Activated CD8-positive, alpha-beta memory T cell treated with anti-CD3 and anti-CD28 coated beads, Interleukin-2, amount 50 U/mL, for 1 hour (primary cell): Measurements from ENCODE around the gene SLC51B.
"Not testable (repeated sequence)": the region's sequence is repeated elsewhere in the genome, so short reads cannot be mapped to it uniquely, and the experiment has no call there.

ENCODE experiments used
- DNase-seq: peaks from one replicate; pipeline ENCODE4 v3.0.0-alpha.2; 2020; ENCODE audit errors: extremely low read depth

The SLC51B gene

DNA sequence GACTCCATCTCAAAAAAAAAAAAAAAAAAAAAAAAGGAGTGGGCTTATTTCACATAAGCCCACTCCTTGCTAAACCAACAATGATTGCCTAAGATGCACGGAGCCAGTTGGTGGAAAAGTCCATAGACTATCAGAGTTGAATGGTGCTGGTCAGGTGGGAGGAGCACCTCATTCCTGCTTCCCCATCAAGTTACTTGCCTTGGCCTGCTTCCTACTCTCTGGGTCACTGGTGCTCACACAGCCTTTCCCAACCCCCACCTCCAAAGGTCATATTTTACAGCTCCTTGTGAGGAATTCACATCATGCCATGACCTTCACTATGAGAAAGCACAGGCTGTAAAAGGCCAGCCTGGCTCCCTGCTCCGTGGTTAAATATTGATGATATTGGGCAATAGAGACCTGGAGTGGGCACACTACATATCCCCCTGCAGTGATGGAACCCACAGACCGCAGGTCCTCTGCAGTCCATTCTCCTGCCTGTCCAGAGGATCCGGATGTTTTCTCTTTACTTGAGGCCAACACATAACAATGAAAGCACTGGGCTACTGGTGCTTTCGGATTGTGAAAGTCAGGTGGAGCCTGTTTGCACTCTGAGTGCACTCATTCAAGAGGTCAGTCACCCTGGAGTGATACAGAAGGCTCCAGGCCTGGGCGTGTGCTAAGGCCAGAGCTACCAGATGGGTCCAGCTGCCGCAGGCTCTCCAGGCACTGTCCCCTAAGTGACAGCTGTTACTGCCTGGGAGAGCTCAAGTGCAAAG is at the start of gene SLC51B:
TSS of gene SLC51B (plus strand) at position 664 of the 758 bp plus-strand sequence. CDS start 4,618 bp downstream, outside the sequence.
- no peak for DNase-seq

GRCh38 chr15:64997066-64997465 is 48.1 kb upstream of the SLC51B start:
- no peak for DNase-seq

- no peak for DNase-seq
These were observed 47.3 kb upstream of the SLC51B start for GRCh38 chr15:64997745-64998375.

GRCh38 chr15:65004993-65005392 is 40.2 kb upstream of the SLC51B start:
- no peak for DNase-seq

GRCh38 chr15:65006876-65007275 is 38.3 kb upstream of the SLC51B start:
- DNase-seq, result no peak

GRCh38 chr15:65008983-65009382 is 36.2 kb upstream of the SLC51B start:
- DNase-seq, result no peak

- not testable (repeated sequence) for DNase-seq
These were observed 34.0 kb upstream of the SLC51B start for GRCh38 chr15:65011198-65011597.

GRCh38 chr15:65020419-65020818 is 24.8 kb upstream of the SLC51B start:
- DNase-seq, result no peak

GRCh38 chr15:65021488-65021887 is 23.7 kb upstream of the SLC51B start:
- no peak for DNase-seq

GRCh38 chr15:65026756-65027155 is 18.4 kb upstream of the SLC51B start:
- no peak for DNase-seq

DNA sequence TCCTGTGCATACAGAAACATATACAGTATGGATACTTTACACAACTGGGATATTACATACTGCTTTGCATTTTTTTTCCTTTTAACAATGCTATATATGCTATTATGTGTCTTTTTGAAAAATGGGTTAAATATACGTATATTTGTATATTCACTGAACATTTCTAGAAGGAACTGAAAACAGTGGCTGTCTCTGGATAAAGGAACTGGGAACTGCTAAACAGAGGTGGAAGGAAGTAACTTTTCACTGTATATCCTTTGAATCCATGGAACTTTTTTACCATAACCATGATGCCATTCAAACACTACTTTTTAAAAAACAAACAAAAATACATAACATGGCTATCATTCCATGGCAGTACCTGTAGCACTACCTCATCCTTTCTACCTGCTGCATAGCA is 17.6 kb upstream of the SLC51B start:
- DNase-seq, result no peak

DNA sequence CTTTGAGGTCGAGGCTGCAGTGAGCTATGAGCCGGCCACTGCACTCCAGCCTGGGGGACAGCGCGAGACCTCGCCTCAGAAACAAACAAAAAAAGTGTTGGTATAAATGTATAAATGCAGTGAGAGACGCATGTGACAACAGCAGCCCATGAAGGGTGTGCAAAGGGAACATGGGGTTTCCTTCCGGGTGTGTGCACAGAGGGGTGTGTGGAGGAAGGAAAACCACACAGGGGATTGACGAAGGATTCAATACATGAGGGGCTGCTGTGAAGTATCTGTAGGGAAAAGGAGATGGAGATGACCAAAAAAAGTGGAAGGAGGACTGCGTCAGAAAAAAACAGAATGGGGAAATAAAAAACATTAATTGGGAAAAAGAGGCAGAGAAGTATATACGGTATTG is 16.8 kb upstream of the SLC51B start:
- DNase-seq, result no peak

GRCh38 chr15:65028921-65029735 is 16.1 kb upstream of the SLC51B start, which contains the start of gene MTFMT:
MTFMT (minus strand) TSS chr15:65029639; CDS start chr15:65029613, 26 bp downstream.
- DNase-seq, result peak; percentile 66

DNA sequence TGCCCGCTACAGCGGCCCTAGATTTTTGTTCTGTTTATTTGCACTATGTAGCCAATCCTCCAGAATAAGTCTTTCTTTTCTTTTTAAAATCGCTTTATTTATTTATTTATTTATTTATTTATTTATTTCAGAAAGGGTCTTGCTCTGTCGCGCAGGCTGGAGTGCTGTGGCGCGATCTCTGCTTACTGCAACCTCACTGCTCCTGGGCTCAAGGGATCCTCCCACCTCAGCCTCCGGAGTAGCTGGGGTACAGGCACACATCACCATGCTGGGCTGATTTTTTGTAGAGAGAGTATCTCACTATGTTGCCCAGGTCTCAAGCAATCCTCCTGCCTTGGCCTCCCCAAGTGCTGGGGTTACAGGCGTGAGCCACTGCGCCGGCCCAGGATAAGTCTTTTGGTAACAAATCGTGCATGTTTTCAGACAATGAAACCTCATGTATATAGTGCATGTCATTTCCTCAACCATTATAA is 15.4 kb upstream of the SLC51B start:
- no peak for DNase-seq

- DNase-seq, result no peak
These were observed 12.2 kb upstream of the SLC51B start for GRCh38 chr15:65032801-65033537.

GRCh38 chr15:65033659-65034269 is 11.4 kb upstream of the SLC51B start:
- DNase-seq, result no peak

- no peak for DNase-seq
These were observed 10.5 kb upstream of the SLC51B start for GRCh38 chr15:65034719-65035118.

GRCh38 chr15:65037309-65037708 is 7.9 kb upstream of the SLC51B start:
- DNase-seq, result no peak

GRCh38 chr15:65038428-65038827 is 6.8 kb upstream of the SLC51B start:
- DNase-seq, result no peak

DNA sequence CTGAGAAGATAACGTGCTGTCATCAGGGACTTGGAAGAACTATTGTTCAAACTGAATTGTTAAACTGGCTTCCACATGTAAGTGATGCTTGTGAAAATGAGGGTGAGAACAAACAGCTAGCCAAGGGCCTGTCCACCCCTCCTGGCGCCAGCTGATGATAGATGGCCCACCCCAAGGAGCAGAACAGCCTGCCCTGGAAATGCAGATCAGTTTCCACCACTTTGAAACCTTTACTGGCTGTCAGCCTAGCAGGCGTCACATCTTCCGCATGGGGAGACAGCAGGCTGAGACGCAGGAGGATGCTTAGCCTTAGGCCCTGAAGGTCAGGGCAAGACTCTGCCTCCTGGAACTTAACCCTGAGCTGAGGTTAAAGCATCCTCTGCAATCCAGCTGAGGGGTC is 6.4 kb upstream of the SLC51B start:
- no peak for DNase-seq

DNA sequence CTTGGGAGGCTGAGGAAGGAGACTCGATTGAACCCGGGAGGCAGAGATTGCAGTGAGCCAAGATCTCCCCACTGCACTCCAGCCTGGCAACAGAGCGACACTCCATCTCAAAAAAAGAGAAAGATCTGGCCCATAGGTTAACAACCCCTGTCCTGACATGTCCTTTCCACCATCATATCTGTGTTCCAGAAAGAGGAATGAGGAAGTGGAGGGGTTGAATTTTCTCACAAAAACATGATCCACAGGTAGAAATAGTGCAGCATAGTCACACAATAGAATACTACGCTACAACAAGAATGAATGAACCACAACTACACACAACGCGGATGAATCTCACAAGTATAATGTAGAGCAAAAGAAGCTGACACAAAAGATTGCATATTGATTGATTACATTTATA is 4.7 kb upstream of the SLC51B start:
- no peak for DNase-seq
